HEK293T (cell line): ENCODE results near the gene CFAP210.

Experiments
- ARNT ChIP-seq: fragments of 450-650 bp; IDR thresholded peaks from 2 replicates; pipeline ENCODE4 v1.6.1; 2017; ENCODE audit warnings: mild to moderate bottlenecking
- BHLHE40 ChIP-seq: fragments of 450-650 bp; IDR thresholded peaks from 2 replicates; pipeline ENCODE4 v1.6.1; 2016; ENCODE audit warnings: mild to moderate bottlenecking, moderate library complexity, borderline replicate concordance
- ELF4 ChIP-seq: fragments of 450-650 bp; IDR thresholded peaks from 2 replicates; pipeline ENCODE4 v1.6.1; 2017; ENCODE audit warnings: antibody characterized with exemption
- FOXA1 ChIP-seq: fragments of 450-650 bp; IDR thresholded peaks from 2 replicates; pipeline ENCODE4 v1.6.1; 2016; ENCODE audit warnings: mild to moderate bottlenecking
- FOXK2 ChIP-seq: fragments of 450-650 bp; IDR thresholded peaks from 2 replicates; pipeline ENCODE4 v1.6.1; 2016; ENCODE audit warnings: mild to moderate bottlenecking
- FOXM1 ChIP-seq: fragments of 450-650 bp; IDR thresholded peaks from 2 replicates; pipeline ENCODE4 v1.6.1; 2017; ENCODE audit warnings: mild to moderate bottlenecking, borderline replicate concordance
- HDGF ChIP-seq: fragments of 450-650 bp; IDR thresholded peaks from 2 replicates; pipeline ENCODE4 v1.6.1; 2017; ENCODE audit warnings: antibody characterized with exemption, borderline replicate concordance
- L3MBTL2 ChIP-seq: fragments of 450-650 bp; conservative IDR thresholded peaks from 2 replicates; pipeline ENCODE4 v1.6.1; 2016; ENCODE audit warnings: mild to moderate bottlenecking
- NFRKB ChIP-seq: fragments of 450-650 bp; IDR thresholded peaks from 2 replicates; pipeline ENCODE4 v1.6.1; 2016; ENCODE audit warnings: mild to moderate bottlenecking, moderate library complexity
- SP1 ChIP-seq: fragments of 450-650 bp; IDR thresholded peaks from 2 replicates; pipeline ENCODE4 v1.6.1; 2017
- TARDBP ChIP-seq: fragments of 450-650 bp; IDR thresholded peaks from 2 replicates; pipeline ENCODE4 v1.6.1; 2016
- ZNF384 ChIP-seq: fragments of 450-650 bp; IDR thresholded peaks from 2 replicates; pipeline ENCODE4 v1.6.1; 2016
- TF ChIP-seq, protein P1 (sequence below): fragments of 450-650 bp; IDR thresholded peaks from 2 replicates; pipeline ENCODE4 v1.6.1; 2016

DNA sequence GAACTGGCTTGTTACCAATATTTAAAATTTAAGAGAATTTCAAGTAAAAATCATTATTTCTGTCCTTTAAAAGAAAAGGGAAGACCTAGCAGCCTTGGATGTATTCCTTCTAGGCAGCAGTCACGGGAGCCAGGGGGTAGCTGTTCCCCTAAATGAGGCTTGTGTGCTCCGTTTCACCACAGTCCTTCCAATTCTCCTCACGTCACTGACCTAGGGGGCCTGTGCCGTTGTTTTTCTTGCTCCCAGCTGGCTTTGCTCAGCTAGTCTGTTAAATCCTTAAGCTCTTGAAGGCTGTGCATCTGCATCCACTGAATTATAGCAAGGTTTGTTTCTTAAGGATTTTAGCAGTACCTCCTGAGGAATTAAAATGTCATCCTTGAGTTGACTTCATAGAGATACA is 49.3 kb upstream of the CFAP210 start:
- TF ChIP-seq TARDBP (no peak), BHLHE40 (no peak), SP1 (no peak), NFRKB (no peak), ARNT (no peak), ELF4 (no peak), L3MBTL2 (no peak), FOXK2 (no peak), HDGF (no peak), FOXM1 (no peak), ZNF384 (no peak), FOXA1 (no peak)
- TF ChIP-seq, protein P1, sequence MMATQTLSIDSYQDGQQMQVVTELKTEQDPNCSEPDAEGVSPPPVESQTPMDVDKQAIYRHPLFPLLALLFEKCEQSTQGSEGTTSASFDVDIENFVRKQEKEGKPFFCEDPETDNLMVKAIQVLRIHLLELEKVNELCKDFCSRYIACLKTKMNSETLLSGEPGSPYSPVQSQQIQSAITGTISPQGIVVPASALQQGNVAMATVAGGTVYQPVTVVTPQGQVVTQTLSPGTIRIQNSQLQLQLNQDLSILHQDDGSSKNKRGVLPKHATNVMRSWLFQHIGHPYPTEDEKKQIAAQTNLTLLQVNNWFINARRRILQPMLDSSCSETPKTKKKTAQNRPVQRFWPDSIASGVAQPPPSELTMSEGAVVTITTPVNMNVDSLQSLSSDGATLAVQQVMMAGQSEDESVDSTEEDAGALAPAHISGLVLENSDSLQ = no peak
